Middle frontal gyrus (tissue), 1 donor: Measurements from ENCODE around the gene NFIA.

Experiments
- DNase-seq: peaks from one replicate; pipeline ENCODE4 v3.0.0-alpha.2; 2015; ENCODE audit warnings: low spot score; ENCODE audit errors: extremely low spot score

NFIA gene

GRCh38 chr1:61082311-61083012, at the start of gene NFIA:
TSS of gene NFIA (plus strand) at chr1:61082561.
- no peak for DNase-seq

GRCh38 chr1:61035880-61036279, 46.5 kb upstream of the NFIA start:
- DNase-seq = no peak

GRCh38 chr1:61042466-61043009, 39.8 kb upstream of the NFIA start:
- DNase-seq = no peak

- DNase-seq = peak; percentile 43
Measured at GRCh38 chr1:61043010-61043820, 39.1 kb upstream of the NFIA start.

GRCh38 chr1:61046434-61046833, 35.9 kb upstream of the NFIA start:
- DNase-seq = no peak

GRCh38 chr1:61047061-61047460, 35.3 kb upstream of the NFIA start:
- DNase-seq = no peak

GRCh38 chr1:61049850-61050540, 32.4 kb upstream of the NFIA start:
- peak; percentile 87 for DNase-seq

- no peak for DNase-seq
Measured at GRCh38 chr1:61050541-61051442, 31.6 kb upstream of the NFIA start.

- no peak for DNase-seq
Measured at GRCh38 chr1:61051443-61051718, 31.0 kb upstream of the NFIA start.

GRCh38 chr1:61051719-61052394, 30.5 kb upstream of the NFIA start:
- DNase-seq = no peak

GRCh38 chr1:61052395-61053225, 29.8 kb upstream of the NFIA start:
- DNase-seq = no peak

- DNase-seq = no peak
Measured at GRCh38 chr1:61053226-61053711, 29.1 kb upstream of the NFIA start.

GRCh38 chr1:61053712-61054600, 28.4 kb upstream of the NFIA start:
- DNase-seq = no peak

- no peak for DNase-seq
Measured at GRCh38 chr1:61054601-61054993, 27.8 kb upstream of the NFIA start.

GRCh38 chr1:61055110-61055614, 27.2 kb upstream of the NFIA start:
- no peak for DNase-seq

GRCh38 chr1:61056196-61056572, 26.2 kb upstream of the NFIA start:
- DNase-seq = no peak

- DNase-seq = no peak
Measured at GRCh38 chr1:61056573-61057439, 25.6 kb upstream of the NFIA start.
